ENCODE results near the gene MAD1L1. TPM values are rescaled to one million over a fixed set of nuclear protein-coding genes. Genes with fewer than 3 reads are reported as not detected.

Gene MAD1L1
- total RNA-seq, 2 donors from 2014 or later, result 59.1 to 61.4 TPM

DNA sequence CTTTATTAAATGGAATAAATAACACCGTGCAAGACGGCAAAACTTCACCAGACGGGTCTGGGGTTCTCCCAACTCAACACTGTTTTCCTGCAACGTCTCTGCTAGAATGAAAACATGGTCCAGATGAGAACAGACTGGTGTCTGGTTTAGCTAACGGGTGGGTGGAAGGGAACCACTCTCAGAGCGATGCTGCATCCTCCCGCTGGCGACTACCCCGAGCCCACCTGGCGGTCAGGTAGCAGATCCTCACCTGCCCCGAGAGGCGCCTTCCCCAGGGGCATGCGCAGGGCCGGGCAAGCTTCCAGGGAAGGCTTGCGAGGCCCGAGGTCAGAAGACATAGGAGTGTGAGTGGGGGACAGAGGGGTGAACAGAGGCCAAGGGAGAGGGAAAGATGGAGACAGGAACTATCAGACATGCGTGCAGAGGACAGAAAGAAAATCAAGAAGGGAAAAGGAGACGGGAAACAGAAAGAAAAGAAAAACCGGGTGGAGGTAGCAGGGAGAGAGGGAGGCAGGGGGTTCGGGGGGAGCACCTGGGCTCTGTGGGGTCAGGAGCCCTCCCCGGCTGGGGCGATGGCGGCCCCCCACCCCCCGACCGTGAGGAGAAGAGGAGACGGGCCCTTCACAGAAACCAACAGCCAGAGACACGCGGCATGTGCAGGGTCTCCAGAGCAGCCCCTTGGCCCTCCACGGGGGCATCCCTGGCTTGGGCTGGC, 222.0 kb downstream of the MAD1L1 start:
- TF ChIP-seq, protein P1, sequence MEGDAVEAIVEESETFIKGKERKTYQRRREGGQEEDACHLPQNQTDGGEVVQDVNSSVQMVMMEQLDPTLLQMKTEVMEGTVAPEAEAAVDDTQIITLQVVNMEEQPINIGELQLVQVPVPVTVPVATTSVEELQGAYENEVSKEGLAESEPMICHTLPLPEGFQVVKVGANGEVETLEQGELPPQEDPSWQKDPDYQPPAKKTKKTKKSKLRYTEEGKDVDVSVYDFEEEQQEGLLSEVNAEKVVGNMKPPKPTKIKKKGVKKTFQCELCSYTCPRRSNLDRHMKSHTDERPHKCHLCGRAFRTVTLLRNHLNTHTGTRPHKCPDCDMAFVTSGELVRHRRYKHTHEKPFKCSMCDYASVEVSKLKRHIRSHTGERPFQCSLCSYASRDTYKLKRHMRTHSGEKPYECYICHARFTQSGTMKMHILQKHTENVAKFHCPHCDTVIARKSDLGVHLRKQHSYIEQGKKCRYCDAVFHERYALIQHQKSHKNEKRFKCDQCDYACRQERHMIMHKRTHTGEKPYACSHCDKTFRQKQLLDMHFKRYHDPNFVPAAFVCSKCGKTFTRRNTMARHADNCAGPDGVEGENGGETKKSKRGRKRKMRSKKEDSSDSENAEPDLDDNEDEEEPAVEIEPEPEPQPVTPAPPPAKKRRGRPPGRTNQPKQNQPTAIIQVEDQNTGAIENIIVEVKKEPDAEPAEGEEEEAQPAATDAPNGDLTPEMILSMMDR (conservative IDR thresholded peaks at IDR 0.05), result no peak

DNA sequence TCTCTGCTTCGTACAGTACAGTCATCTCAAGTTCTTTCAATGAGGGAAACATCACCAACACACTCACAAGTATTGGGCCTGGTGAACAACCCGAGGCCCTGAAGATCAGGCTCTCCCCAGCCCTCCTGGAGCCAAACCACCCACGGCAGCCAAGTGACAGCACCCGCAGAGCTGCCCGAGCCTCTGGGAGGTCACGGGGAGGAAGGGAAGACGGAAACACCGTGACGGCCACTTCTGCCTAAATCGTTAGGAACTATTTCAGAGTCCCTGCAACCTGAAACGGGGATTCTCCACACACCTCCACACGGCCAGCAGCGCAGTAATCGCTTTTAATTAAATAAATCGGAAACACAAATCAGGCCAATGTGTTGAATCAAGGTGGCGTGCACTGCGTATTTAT, 222.6 kb downstream of the MAD1L1 start:
- Histone ChIP-seq H3K9me3 (ENCODE audit: control insufficient read depth, low read length) (no peaks in the 10 kb centered on the region), H3K36me3 (ENCODE audit: control insufficient read depth, insufficient read depth, low read length) (no peaks in the 10 kb centered on the region), H3K4me3 (ENCODE audit: low read length) (no peak overlapping the region), H3K27me3 (ENCODE audit: control insufficient read depth, insufficient read depth, low read length, poor library complexity, severe bottlenecking) (no peaks in the 10 kb centered on the region), H3K4me1 (ENCODE audit: control insufficient read depth, insufficient read depth, low read length) (no peaks in the 10 kb centered on the region), H3K9ac (ENCODE audit: extremely low read depth, low read length, poor library complexity, severe bottlenecking) (no peak overlapping the region), H3K27ac (ENCODE audit: low read depth, low read length) (no peak overlapping the region)
- Mint-ChIP-seq H3K9me3 (no peaks in the 10 kb centered on the region), H3K4me1 (no peaks in the 10 kb centered on the region), H3K36me3 (ENCODE audit: low read depth) (peaks cover 15% of the 10 kb centered on the region), H3K27me3 (ENCODE audit: insufficient read depth) (no peaks in the 10 kb centered on the region), H3K27ac (peak overlapping the region; percentile 61), H3K4me3 (no peak overlapping the region)
- 94 to 95% methylated on average over 15 to 17 of the region's 17 CpGs for WGBS, 2 experiments (ENCODE audit: insufficient coverage in 1 of 2, insufficient read length in 1 of 2)
- TF ChIP-seq, protein P1 (conservative IDR thresholded peaks at IDR 0.05), result no peak
- DNase-seq, result no peak

More for the DNA sequence above, 222.0 kb downstream of the MAD1L1 start:
- H3K9me3 ChIP-seq (ENCODE audit: control insufficient read depth, low read length), result no peaks in the 10 kb centered on the region
- H3K27me3 ChIP-seq (ENCODE audit: control insufficient read depth, insufficient read depth, low read length, poor library complexity, severe bottlenecking), result no peaks in the 10 kb centered on the region
- no peak overlapping the region for H3K27ac Mint-ChIP-seq
- no peak overlapping the region for H3K4me3 Mint-ChIP-seq
- no peaks in the 10 kb centered on the region for H3K4me1 ChIP-seq (ENCODE audit: control insufficient read depth, insufficient read depth, low read length)
- H3K27ac ChIP-seq (ENCODE audit: low read depth, low read length), result no peak overlapping the region
- H3K36me3 Mint-ChIP-seq (ENCODE audit: low read depth), result peaks cover 15% of the 10 kb centered on the region
- H3K27me3 Mint-ChIP-seq (ENCODE audit: insufficient read depth), result no peaks in the 10 kb centered on the region
- H3K9me3 Mint-ChIP-seq, result no peaks in the 10 kb centered on the region
- H3K4me1 Mint-ChIP-seq, result no peaks in the 10 kb centered on the region
- WGBS, 2 experiments (ENCODE audit: insufficient coverage in 1 of 2, insufficient read length in 1 of 2), result 93 to 96% methylated on average over 21 to 29 of the region's 29 CpGs
- no peaks in the 10 kb centered on the region for H3K36me3 ChIP-seq (ENCODE audit: control insufficient read depth, insufficient read depth, low read length)
- no peak overlapping the region for H3K9ac ChIP-seq (ENCODE audit: extremely low read depth, low read length, poor library complexity, severe bottlenecking)
- H3K4me3 ChIP-seq (ENCODE audit: low read length), result no peak overlapping the region
- no peak for DNase-seq

DNA sequence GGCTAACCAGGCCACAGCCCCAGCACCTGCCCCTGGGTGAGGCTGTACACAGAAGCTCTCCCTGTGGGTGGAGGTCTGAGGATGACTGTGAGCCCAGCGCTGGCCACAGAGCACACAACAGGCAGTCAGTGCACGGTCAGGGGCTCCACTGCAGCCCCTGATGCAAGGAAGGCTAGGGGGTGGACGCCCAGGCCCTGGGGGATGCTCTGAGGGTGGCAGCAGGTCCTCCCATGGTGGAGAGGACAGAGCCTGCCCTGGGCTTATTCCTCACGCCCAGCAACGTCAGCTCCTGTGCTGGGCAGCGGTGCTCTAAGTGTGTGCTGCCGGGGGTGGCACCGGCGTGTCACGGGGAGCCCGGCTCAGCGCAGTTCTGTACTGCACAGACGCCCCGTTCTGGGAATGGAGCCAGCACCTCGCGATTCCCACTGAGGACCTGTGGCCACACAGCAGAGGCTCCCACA, 223.2 kb downstream of the MAD1L1 start:
- Mint-ChIP-seq H3K27ac (peak overlapping the region; percentile 61), H3K36me3 (ENCODE audit: low read depth) (peaks cover 15% of the 10 kb centered on the region), H3K27me3 (ENCODE audit: insufficient read depth) (no peaks in the 10 kb centered on the region), H3K9me3 (no peaks in the 10 kb centered on the region), H3K4me3 (no peak overlapping the region), H3K4me1 (no peaks in the 10 kb centered on the region)
- no peaks in the 10 kb centered on the region for H3K9me3 ChIP-seq (ENCODE audit: control insufficient read depth, low read length)
- no peak overlapping the region for H3K9ac ChIP-seq (ENCODE audit: extremely low read depth, low read length, poor library complexity, severe bottlenecking)
- H3K4me3 ChIP-seq (ENCODE audit: low read length), result no peak overlapping the region
- H3K4me1 ChIP-seq (ENCODE audit: control insufficient read depth, insufficient read depth, low read length), result no peaks in the 10 kb centered on the region
- no peak for DNase-seq
- no peaks in the 10 kb centered on the region for H3K27me3 ChIP-seq (ENCODE audit: control insufficient read depth, insufficient read depth, low read length, poor library complexity, severe bottlenecking)
- H3K36me3 ChIP-seq (ENCODE audit: control insufficient read depth, insufficient read depth, low read length), result no peaks in the 10 kb centered on the region
- TF ChIP-seq, protein P1 (conservative IDR thresholded peaks at IDR 0.05), result no peak
- H3K27ac ChIP-seq (ENCODE audit: low read depth, low read length), result no peak overlapping the region
- WGBS, 2 experiments (ENCODE audit: insufficient coverage in 1 of 2, insufficient read length in 1 of 2), result 95 to 98% methylated on average over 8 to 16 of the region's 16 CpGs

Data from endodermal cell (in vitro differentiated cells).